ENCODE results near the gene MEGF6. TPM values are rescaled to one million over a fixed set of nuclear protein-coding genes. Genes with fewer than 3 reads are reported as not detected.

Gene MEGF6
- total RNA-seq, 5 donors from 2014 or later (not counting 1 experiment from before 2014, with no cell fraction given) = 63.3 to 213 (median 193) TPM

DNA sequence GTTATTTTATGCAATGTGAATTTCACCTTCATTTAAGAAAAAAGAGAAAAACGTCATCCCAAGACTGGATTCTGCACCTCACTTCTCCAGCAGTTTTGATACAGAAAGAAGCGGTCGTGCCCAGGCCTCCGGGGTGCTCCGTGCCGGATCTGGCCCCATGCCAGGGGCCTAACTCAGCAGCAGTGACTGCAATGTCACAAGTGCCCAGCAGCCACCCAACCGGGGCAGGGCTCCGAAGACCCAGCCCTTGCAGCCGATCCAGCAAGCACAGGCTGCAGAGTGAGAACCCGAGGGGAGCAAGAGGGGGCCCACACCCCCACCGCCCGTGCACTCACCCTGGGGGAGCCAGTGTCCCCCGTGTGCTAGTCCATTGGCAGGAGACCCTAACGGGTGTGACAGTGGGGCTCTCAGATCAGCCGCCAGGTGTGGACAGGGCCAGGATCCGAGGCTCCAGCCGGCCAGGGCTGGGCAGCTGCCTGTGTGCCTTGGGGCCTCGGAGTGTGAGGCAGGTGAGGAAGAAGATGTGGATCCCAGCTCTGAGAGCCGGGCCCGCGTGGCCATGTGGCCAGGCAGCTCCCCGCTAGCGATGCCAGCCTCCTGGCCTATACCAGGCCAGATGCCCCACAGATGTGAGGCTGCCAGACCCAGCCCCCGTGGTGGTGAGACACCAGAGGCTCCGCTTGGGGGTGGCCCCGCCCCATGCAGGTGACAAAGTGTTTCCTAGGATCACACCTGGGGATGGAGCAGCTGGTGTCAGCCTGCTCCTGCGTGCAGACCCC, 60.6 kb downstream of the MEGF6 start:
- no peak overlapping the region for H3K27ac ChIP-seq (ENCODE audit: low read length)
- POLR2A ChIA-PET = no interaction called here
- WGBS (ENCODE audit: insufficient coverage) = 93% methylated on average over 25 of the region's 27 CpGs
- H3K9me3 ChIP-seq = no peaks in the 10 kb centered on the region
- ATAC-seq (replicated peaks in 1 of 4) (no peak), DNase-seq (no peak)
- peaks cover 0 to 8% of the 10 kb centered on the region in 2 experiments for H3K27me3 ChIP-seq (replicated peaks in 1 of 2; ENCODE audit: control insufficient read depth in 2 of 2, extremely low read depth in 1 of 2, insufficient read depth in 2 of 2, low read length in 1 of 2)
- no peak overlapping the region for H3K27ac Mint-ChIP-seq
- no peak overlapping the region for H3K4me3 Mint-ChIP-seq
- H3K27me3 Mint-ChIP-seq = no peaks in the 10 kb centered on the region
- no peaks in the 10 kb centered on the region for H3K4me1 Mint-ChIP-seq
- H3K36me3 Mint-ChIP-seq = no peaks in the 10 kb centered on the region
- no peak overlapping the region for H3K4me3 ChIP-seq (ENCODE audit: control insufficient read depth in 1 of 2, extremely low read depth in 1 of 2, low read length in 1 of 2)
- no peaks in the 10 kb centered on the region for H3K9me3 Mint-ChIP-seq
- CTCF ChIA-PET = no interaction called here
- no peaks in the 10 kb centered on the region for H3K36me3 ChIP-seq (ENCODE audit: control insufficient read depth in 2 of 2, extremely low read depth in 1 of 2, insufficient read depth in 1 of 2, low read length in 1 of 2)
- H3K4me1 ChIP-seq (ENCODE audit: control insufficient read depth in 1 of 2, extremely low read depth in 1 of 2, insufficient read depth in 2 of 2, low read length in 2 of 2) = no peaks in the 10 kb centered on the region

DNA sequence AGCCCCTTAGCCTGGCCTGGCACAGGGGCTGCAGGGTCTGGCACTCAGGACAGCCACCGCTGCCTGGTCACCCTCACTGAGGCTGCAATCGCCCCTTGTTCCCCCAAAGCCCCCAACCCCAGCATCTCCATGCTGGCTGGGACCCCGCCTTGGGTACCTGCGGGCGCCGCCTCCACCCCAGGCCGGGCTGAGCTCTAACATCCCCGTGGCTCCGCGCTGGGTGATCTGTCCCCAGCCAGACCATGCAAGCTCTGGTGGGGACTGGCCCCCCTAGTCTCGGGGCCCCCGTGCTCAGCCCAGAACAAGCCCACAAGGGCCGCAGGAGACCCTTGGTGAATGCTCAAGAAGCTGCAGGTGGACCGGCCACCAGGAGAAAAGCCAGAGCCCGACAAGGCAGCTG, 62.4 kb downstream of the MEGF6 start:
- ATAC-seq (replicated peaks in 1 of 4) (no peak), DNase-seq (no peak)
- no peaks in the 10 kb centered on the region for H3K36me3 Mint-ChIP-seq
- Histone ChIP-seq H3K9me3 (no peaks in the 10 kb centered on the region), H3K27ac (ENCODE audit: low read length) (no peak overlapping the region), H3K36me3 (ENCODE audit: control insufficient read depth in 2 of 2, extremely low read depth in 1 of 2, insufficient read depth in 1 of 2, low read length in 1 of 2) (no peaks in the 10 kb centered on the region), H3K27me3 (replicated peaks in 1 of 2; ENCODE audit: control insufficient read depth in 2 of 2, extremely low read depth in 1 of 2, insufficient read depth in 2 of 2, low read length in 1 of 2) (peaks cover 0 to 12% of the 10 kb centered on the region in 2 experiments), H3K4me3 (ENCODE audit: control insufficient read depth in 1 of 2, extremely low read depth in 1 of 2, low read length in 1 of 2) (no peak overlapping the region), H3K4me1 (ENCODE audit: control insufficient read depth in 1 of 2, extremely low read depth in 1 of 2, insufficient read depth in 2 of 2, low read length in 2 of 2) (no peaks in the 10 kb centered on the region)
- no peaks in the 10 kb centered on the region for H3K27me3 Mint-ChIP-seq
- H3K4me3 Mint-ChIP-seq = no peak overlapping the region
- POLR2A ChIA-PET = interaction anchor here in 1 of 2 donors (0.6 kb wide), 1 partner anchor 476 kb away, joined by 3 read pairs; no protein-coding TSS in a partner anchor
- no peaks in the 10 kb centered on the region for H3K4me1 Mint-ChIP-seq
- WGBS (ENCODE audit: insufficient coverage) = 86% methylated on average over 12 of the region's 15 CpGs
- H3K27ac Mint-ChIP-seq = no peak overlapping the region
- CTCF ChIA-PET = no interaction called here
- H3K9me3 Mint-ChIP-seq = no peaks in the 10 kb centered on the region

DNA sequence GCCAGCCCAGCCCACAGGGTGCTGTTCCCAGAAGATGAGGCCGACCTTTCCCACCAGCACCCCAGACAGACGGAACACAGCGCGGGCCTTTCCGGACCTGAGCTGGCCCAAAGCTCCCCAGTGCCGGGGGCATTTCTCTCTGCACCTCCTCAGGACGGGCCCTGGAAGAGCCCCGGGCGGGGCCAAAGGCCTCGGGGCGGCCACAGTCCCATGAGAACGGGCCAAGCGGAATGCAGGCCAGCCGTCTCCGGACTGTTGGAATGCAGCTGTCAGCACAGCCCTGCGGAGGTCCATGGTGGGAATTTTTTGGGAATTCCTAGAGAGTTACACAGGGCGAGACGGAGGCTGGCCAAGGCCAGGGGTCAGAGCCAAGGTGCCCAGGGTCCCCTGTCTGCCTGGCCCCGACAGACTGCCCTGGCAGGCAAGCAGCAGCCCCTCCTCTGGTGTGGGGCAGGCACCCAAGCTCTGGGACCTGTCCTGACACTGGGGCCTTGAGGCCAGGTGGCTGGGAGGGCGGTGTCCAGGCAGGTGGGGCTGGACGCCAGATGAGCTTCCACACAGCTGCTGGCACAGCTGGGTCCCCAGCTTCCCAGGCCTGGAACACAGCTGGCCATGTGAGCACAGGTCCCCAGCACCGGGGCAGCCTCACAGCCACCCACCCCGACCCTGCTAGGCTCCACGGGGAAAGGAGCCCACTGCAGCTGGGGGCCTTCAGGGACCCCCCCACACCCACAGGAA, 63.0 kb downstream of the MEGF6 start:
- Histone ChIP-seq H3K4me1 (ENCODE audit: control insufficient read depth in 1 of 2, extremely low read depth in 1 of 2, insufficient read depth in 2 of 2, low read length in 2 of 2) (no peaks in the 10 kb centered on the region), H3K27ac (ENCODE audit: low read length) (no peak overlapping the region), H3K36me3 (ENCODE audit: control insufficient read depth in 2 of 2, extremely low read depth in 1 of 2, insufficient read depth in 1 of 2, low read length in 1 of 2) (no peaks in the 10 kb centered on the region), H3K4me3 (ENCODE audit: control insufficient read depth in 1 of 2, extremely low read depth in 1 of 2, low read length in 1 of 2) (no peak overlapping the region), H3K27me3 (replicated peaks in 1 of 2; ENCODE audit: control insufficient read depth in 2 of 2, extremely low read depth in 1 of 2, insufficient read depth in 2 of 2, low read length in 1 of 2) (peaks cover 0 to 12% of the 10 kb centered on the region in 2 experiments), H3K9me3 (no peaks in the 10 kb centered on the region)
- POLR2A ChIA-PET = no interaction called here
- Mint-ChIP-seq H3K27ac (no peak overlapping the region), H3K4me3 (no peak overlapping the region), H3K4me1 (no peaks in the 10 kb centered on the region), H3K36me3 (no peaks in the 10 kb centered on the region), H3K27me3 (no peaks in the 10 kb centered on the region), H3K9me3 (no peaks in the 10 kb centered on the region)
- DNase-seq = no peak
- ATAC-seq (replicated peaks in 1 of 4) = no peak
- WGBS (ENCODE audit: insufficient coverage) = 88% methylated on average over 19 of the region's 24 CpGs
- CTCF ChIA-PET = no interaction called here

DNA sequence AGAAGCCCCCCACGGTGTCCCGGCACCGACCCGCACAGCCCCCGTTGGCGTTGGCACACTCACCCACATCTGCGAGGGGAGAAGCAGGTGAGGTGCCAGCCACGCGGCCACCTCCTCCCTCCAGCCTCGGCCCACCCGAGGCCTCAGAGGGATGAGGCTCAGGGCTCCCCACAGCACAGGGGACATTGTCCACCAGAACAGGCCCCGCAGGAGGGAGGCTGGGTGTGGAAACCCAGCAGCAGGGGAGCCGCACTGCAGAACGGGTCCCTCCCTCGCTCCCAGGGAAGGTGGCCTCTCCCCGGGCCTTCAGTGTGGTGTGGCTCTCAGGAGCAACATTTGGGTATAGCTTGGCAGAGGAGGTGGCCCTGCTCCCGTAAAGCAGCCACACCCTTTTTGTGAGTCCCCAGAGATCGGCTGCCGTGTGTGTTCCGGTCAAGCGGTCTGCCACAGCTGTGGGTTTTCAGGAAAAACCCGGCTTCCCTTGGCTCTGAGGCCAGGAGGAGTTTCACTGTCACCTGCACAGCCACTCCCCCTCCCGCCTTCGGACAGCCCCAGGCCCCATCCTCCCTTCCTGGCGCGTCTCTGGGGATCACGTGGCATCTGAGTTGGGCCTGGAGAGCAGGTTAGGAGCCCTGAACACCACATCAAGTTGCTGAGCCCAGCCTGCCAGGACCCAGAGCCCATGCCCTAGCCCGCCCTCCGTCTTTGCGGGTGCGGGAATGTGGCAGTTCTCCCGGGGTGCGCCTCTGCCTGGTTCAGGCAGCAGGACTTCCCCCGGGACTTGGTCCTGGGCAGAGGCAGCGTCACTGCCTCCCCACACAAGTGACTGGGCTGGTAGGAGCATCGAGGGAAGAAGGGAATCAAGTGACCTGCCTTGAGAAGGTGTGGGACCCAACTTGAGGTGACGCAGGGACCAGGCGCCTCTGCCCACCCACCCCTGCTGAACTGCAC, 64.0 kb downstream of the MEGF6 start:
- H3K4me1 Mint-ChIP-seq = no peaks in the 10 kb centered on the region
- DNase-seq (no peak), ATAC-seq (replicated peaks in 1 of 4) (no peak)
- Histone ChIP-seq H3K4me1 (ENCODE audit: control insufficient read depth in 1 of 2, extremely low read depth in 1 of 2, insufficient read depth in 2 of 2, low read length in 2 of 2) (no peaks in the 10 kb centered on the region), H3K9me3 (no peaks in the 10 kb centered on the region), H3K4me3 (ENCODE audit: control insufficient read depth in 1 of 2, extremely low read depth in 1 of 2, low read length in 1 of 2) (no peak overlapping the region), H3K27me3 (replicated peaks in 1 of 2; ENCODE audit: control insufficient read depth in 2 of 2, extremely low read depth in 1 of 2, insufficient read depth in 2 of 2, low read length in 1 of 2) (peaks cover 0 to 15% of the 10 kb centered on the region in 2 experiments), H3K36me3 (ENCODE audit: control insufficient read depth in 2 of 2, extremely low read depth in 1 of 2, insufficient read depth in 1 of 2, low read length in 1 of 2) (no peaks in the 10 kb centered on the region), H3K27ac (ENCODE audit: low read length) (no peak overlapping the region)
- no peaks in the 10 kb centered on the region for H3K36me3 Mint-ChIP-seq
- 86% methylated on average over 26 of the region's 38 CpGs for WGBS (ENCODE audit: insufficient coverage)
- no peaks in the 10 kb centered on the region for H3K27me3 Mint-ChIP-seq
- no peak overlapping the region for H3K4me3 Mint-ChIP-seq
- CTCF ChIA-PET = no interaction called here
- POLR2A ChIA-PET = no interaction called here
- H3K9me3 Mint-ChIP-seq = no peaks in the 10 kb centered on the region
- no peak overlapping the region for H3K27ac Mint-ChIP-seq

DNA sequence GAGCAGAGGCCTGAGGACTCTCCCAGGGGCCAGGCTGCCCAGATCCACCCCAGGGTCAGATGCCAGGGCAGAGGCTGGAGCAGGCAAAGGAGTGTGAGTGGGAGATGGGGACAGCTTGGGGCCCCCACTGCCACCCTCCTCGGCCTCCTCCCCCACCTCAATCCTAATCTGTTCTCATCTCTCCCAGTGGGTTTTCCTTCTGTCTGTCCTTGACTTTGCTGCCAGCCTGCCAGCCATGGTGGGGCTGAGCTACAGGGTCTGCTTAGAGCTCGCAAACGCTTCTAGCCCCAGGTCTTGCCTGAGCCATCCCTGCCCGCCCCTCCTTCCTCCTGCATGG, 65.3 kb downstream of the MEGF6 start:
- no peak for ATAC-seq (replicated peaks in 1 of 4)
- H3K4me3 ChIP-seq (ENCODE audit: control insufficient read depth in 1 of 2, extremely low read depth in 1 of 2, low read length in 1 of 2) = no peak overlapping the region
- CTCF ChIA-PET = no interaction called here
- H3K9me3 ChIP-seq = no peaks in the 10 kb centered on the region
- H3K36me3 ChIP-seq (ENCODE audit: control insufficient read depth in 2 of 2, extremely low read depth in 1 of 2, insufficient read depth in 1 of 2, low read length in 1 of 2) = no peaks in the 10 kb centered on the region
- H3K4me1 ChIP-seq (ENCODE audit: control insufficient read depth in 1 of 2, extremely low read depth in 1 of 2, insufficient read depth in 2 of 2, low read length in 2 of 2) = no peaks in the 10 kb centered on the region
- DNase-seq = no peak
- POLR2A ChIA-PET = no interaction called here
- H3K27me3 Mint-ChIP-seq = no peaks in the 10 kb centered on the region
- WGBS (ENCODE audit: insufficient coverage) = 73% methylated on average over 3 of the region's 4 CpGs
- no peak overlapping the region for H3K27ac Mint-ChIP-seq
- no peaks in the 10 kb centered on the region for H3K4me1 Mint-ChIP-seq
- no peak overlapping the region for H3K4me3 Mint-ChIP-seq
- no peak overlapping the region for H3K27ac ChIP-seq (ENCODE audit: low read length)
- peaks cover 0 to 16% of the 10 kb centered on the region in 2 experiments for H3K27me3 ChIP-seq (replicated peaks in 1 of 2; ENCODE audit: control insufficient read depth in 2 of 2, extremely low read depth in 1 of 2, insufficient read depth in 2 of 2, low read length in 1 of 2)
- no peaks in the 10 kb centered on the region for H3K9me3 Mint-ChIP-seq
- H3K36me3 Mint-ChIP-seq = no peaks in the 10 kb centered on the region

DNA sequence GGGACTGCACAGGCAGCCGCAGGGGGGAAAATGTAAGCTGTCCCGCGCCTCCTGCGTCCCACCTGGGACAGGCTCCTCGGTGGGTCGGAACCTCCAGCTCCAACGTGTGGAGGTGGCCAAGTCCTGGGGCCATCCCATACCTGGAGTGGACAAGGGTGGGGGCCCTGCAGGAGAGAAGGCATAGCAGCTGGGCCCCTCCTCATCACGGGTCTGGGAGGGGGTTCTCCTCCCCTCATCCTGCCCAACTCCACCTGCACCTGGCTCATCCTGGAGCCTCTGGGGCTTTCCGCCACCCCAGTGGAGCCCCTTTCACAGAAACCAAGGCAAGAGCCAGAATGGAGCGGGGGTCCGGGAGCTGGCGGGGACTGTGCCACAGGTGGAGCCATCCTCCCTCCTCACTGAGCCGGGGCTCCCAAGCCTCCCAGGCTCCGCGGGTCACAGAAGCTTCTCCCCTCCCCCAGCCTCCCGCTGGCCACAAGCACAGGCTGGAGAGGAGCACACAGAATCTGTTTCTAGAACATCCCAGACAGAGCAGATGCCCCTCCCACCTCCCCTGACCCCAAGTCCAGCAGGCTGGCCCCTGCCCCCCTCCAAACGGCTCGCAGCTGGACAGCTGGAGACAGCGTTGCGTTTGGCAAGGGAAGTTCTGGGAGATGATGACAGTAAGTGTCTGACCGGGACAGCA, 65.8 kb downstream of the MEGF6 start:
- no peaks in the 10 kb centered on the region for H3K9me3 ChIP-seq
- no peaks in the 10 kb centered on the region for H3K4me1 ChIP-seq (ENCODE audit: control insufficient read depth in 1 of 2, extremely low read depth in 1 of 2, insufficient read depth in 2 of 2, low read length in 2 of 2)
- H3K4me3 ChIP-seq (ENCODE audit: control insufficient read depth in 1 of 2, extremely low read depth in 1 of 2, low read length in 1 of 2) = no peak overlapping the region
- Mint-ChIP-seq H3K27ac (no peak overlapping the region), H3K4me3 (no peak overlapping the region), H3K9me3 (no peaks in the 10 kb centered on the region), H3K4me1 (no peaks in the 10 kb centered on the region), H3K27me3 (no peaks in the 10 kb centered on the region), H3K36me3 (no peaks in the 10 kb centered on the region)
- no peak for ATAC-seq (replicated peaks in 1 of 4)
- no peak overlapping the region for H3K27ac ChIP-seq (ENCODE audit: low read length)
- no peaks in the 10 kb centered on the region for H3K36me3 ChIP-seq (ENCODE audit: control insufficient read depth in 2 of 2, extremely low read depth in 1 of 2, insufficient read depth in 1 of 2, low read length in 1 of 2)
- ChIA-PET CTCF (no interaction called here), POLR2A (no interaction called here)
- no peak for DNase-seq
- peaks cover 0 to 17% of the 10 kb centered on the region in 2 experiments for H3K27me3 ChIP-seq (replicated peaks in 1 of 2; ENCODE audit: control insufficient read depth in 2 of 2, extremely low read depth in 1 of 2, insufficient read depth in 2 of 2, low read length in 1 of 2)
- WGBS (ENCODE audit: insufficient coverage) = 84% methylated on average over 12 of the region's 21 CpGs
